HUES6 (cell line): ENCODE results near the gene RRAGD.

Experiments
- H3K27ac ChIP-seq: 2 replicates; pipeline ENCODE4 v1.7.0; 2013; ENCODE audit warnings: low read depth, mild to moderate bottlenecking, low read length, inconsistent platforms
- H3K27me3 ChIP-seq: 2 replicates; pipeline ENCODE4 v1.6.1; 2013; ENCODE audit warnings: low read length; ENCODE audit not compliant: control insufficient read depth, insufficient read depth
- H3K36me3 ChIP-seq: 2 replicates; pipeline ENCODE4 v1.6.1; 2013; ENCODE audit warnings: low read length; ENCODE audit not compliant: control insufficient read depth, insufficient read depth
- H3K4me1 ChIP-seq: 2 replicates; pipeline ENCODE4 v1.6.1; 2013; ENCODE audit warnings: low read length; ENCODE audit not compliant: control insufficient read depth, insufficient read depth
- H3K4me3 ChIP-seq: 2 replicates; pipeline ENCODE4 v1.5.1; 2013; ENCODE audit warnings: low read depth, low read length
- H3K9ac ChIP-seq: one replicate; pipeline ENCODE4 v1.6.1; 2013; ENCODE audit warnings: mild to moderate bottlenecking, low read length
- H3K9me3 ChIP-seq: 2 replicates; pipeline ENCODE4 v1.6.1; 2013; ENCODE audit warnings: low read depth, low read length; ENCODE audit not compliant: control insufficient read depth, insufficient read depth

The RRAGD gene, protein sequence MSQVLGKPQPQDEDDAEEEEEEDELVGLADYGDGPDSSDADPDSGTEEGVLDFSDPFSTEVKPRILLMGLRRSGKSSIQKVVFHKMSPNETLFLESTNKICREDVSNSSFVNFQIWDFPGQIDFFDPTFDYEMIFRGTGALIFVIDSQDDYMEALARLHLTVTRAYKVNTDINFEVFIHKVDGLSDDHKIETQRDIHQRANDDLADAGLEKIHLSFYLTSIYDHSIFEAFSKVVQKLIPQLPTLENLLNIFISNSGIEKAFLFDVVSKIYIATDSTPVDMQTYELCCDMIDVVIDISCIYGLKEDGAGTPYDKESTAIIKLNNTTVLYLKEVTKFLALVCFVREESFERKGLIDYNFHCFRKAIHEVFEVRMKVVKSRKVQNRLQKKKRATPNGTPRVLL

DNA sequence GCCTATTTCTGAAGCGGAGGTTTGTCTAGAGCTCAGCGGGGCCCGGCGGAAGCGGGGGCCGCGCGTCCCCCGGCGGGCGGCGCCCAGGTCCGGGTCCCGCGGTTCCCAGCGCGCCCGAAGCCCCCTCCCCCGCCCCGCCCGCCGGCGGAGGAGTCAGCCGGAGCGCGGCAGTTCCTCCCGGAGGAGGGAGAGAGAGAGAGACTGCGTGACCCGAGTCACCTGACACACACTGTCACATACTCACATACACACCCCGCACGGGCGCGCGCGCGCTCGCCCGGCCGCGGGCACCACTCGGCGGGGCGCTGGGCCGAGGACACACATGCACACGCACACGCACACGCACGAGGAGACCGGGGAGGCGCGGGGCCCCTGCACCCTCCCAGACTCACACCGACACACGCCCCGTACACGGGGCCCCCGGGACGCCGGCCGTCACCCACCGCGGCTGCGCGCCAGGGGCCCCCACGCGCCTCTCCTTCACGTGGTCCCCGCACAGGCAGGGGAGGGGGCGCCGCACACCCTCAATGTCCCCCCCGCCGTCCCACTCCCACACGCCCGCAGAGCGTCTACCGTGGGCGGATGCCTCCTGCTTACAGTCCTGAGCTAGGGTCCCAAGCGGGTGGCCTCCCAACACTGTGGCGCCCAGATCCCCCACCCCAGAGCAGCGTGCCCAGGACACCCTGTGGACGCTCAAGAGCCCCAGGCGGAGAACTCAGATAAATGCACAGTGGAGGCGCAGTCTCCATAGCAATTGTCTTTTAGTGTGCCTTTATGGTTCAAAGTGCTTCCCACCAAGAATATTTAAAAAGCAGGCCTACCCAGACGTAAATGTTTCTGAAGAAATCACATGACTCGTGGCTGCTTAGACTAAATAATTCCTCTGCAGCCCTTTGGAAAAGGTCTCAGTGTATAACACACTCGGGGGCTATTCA, at the start of gene RRAGD:
TSS of gene RRAGD (minus strand) at position 203 of the 935 bp plus-strand sequence. CDS start 280 bp downstream, outside the sequence.
- Histone ChIP-seq H3K27me3 (peaks cover 65% of the 10 kb centered on the region), H3K27ac (no peak within 1 kb of the TSS), H3K4me3 (peak within 1 kb of the TSS; percentile 74), H3K36me3 (no peaks in the 10 kb centered on the region), H3K4me1 (peaks cover 24% of the 10 kb centered on the region), H3K9ac (peak within 1 kb of the TSS; percentile 35), H3K9me3 (no peaks in the 10 kb centered on the region)

DNA sequence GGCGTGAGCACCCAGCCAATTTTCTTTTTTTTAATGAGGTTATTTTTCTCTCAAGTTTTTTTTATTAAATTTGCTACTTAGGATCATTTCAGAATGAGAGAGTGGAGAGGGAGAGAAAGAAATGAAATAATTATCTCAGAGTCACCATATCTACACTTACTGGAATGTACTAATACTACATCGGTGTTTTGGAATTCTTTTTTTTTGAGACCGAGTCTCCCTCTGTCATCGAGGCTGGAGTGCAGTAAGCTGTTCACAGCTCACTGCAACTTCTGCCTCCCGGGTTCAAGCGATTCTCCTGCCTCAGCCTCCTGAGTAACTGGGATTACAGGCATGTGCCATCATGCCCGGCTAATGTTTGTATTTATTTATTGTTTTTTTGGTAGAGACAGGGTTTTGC, 48.6 kb upstream of the RRAGD start:
- H3K27me3 ChIP-seq, result no peaks in the 10 kb centered on the region
- no peaks in the 10 kb centered on the region for H3K9me3 ChIP-seq
- H3K36me3 ChIP-seq, result no peaks in the 10 kb centered on the region
- no peaks in the 10 kb centered on the region for H3K4me1 ChIP-seq
- no peak overlapping the region for H3K9ac ChIP-seq
- H3K4me3 ChIP-seq, result no peak overlapping the region
- H3K27ac ChIP-seq, result no peak overlapping the region

DNA sequence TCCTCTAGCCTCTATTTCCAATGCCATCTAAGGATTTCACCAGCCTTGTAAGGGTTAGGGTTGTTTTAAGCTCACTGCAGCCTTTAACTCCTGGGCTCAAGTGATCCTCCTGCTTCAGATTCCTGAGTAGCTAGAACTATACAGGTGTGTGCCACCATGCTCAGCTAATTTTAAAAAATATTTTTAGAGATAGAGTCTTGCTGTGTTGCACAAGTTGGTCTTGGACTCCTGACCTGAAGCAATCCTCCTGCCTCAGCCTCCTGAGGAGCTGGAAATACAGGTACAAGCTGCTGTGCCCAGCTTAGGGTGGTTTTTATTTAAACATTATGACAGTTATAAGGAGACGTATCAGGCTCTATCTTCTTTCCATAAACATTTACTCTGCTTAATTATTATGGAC, 47.4 kb upstream of the RRAGD start:
- Histone ChIP-seq H3K9me3 (no peaks in the 10 kb centered on the region), H3K9ac (no peak overlapping the region), H3K27ac (no peak overlapping the region), H3K36me3 (no peaks in the 10 kb centered on the region), H3K4me3 (no peak overlapping the region), H3K4me1 (no peaks in the 10 kb centered on the region), H3K27me3 (no peaks in the 10 kb centered on the region)

DNA sequence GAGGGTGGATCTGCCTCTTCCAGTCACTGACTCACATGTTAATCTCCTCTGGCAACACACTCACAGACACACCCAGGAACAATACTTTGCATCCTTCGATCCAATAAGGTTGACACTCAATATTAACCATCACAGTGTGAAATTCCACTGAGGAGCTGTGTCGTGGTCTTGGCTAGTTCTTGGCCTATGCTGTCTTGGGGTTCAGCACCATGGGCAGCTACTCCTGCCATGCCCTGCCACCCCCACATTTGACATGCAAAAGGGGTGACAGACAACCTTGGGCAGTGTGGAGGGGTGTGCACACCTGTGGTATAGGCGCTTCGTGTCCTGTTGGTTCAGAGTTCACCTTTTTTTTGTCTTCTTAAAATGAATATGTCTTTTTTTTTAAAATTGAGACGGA, 46.6 kb upstream of the RRAGD start:
- Histone ChIP-seq H3K27me3 (no peaks in the 10 kb centered on the region), H3K4me1 (no peaks in the 10 kb centered on the region), H3K4me3 (no peak overlapping the region), H3K9me3 (no peaks in the 10 kb centered on the region), H3K27ac (no peak overlapping the region), H3K9ac (no peak overlapping the region), H3K36me3 (no peaks in the 10 kb centered on the region)

DNA sequence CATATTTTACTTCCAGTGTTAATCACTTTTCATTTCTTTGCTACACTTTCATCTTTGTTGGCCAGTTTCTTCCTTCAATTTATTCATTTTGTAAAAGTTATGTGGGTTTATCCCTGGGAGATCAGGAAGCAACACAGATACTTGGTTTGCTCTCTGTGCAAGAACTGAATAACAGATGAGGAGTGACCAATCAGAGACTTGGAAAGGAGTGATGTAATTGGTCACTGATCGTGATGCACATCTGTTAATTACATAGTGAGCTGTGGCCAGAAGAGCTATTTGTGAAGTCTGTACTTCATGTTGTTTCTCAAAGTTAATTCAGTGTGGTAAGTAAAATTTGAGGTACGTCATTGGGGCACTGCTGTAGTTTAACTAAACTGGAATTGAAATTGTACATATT, 42.2 kb upstream of the RRAGD start:
- H3K9ac ChIP-seq, result no peak overlapping the region
- H3K4me1 ChIP-seq, result no peaks in the 10 kb centered on the region
- no peaks in the 10 kb centered on the region for H3K9me3 ChIP-seq
- H3K36me3 ChIP-seq, result no peaks in the 10 kb centered on the region
- H3K27ac ChIP-seq, result no peak overlapping the region
- H3K27me3 ChIP-seq, result no peaks in the 10 kb centered on the region
- no peak overlapping the region for H3K4me3 ChIP-seq

GRCh38 chr6:89452281-89452680, 40.2 kb upstream of the RRAGD start:
- H3K36me3 ChIP-seq, result no peaks in the 10 kb centered on the region
- H3K4me1 ChIP-seq, result no peaks in the 10 kb centered on the region
- H3K9ac ChIP-seq, result no peak overlapping the region
- H3K9me3 ChIP-seq, result no peaks in the 10 kb centered on the region
- no peak overlapping the region for H3K4me3 ChIP-seq
- no peaks in the 10 kb centered on the region for H3K27me3 ChIP-seq
- H3K27ac ChIP-seq, result no peak overlapping the region

- no peak overlapping the region for H3K9ac ChIP-seq
- H3K4me1 ChIP-seq, result no peaks in the 10 kb centered on the region
- H3K4me3 ChIP-seq, result no peak overlapping the region
- H3K27ac ChIP-seq, result no peak overlapping the region
- H3K36me3 ChIP-seq, result no peaks in the 10 kb centered on the region
- H3K27me3 ChIP-seq, result no peaks in the 10 kb centered on the region
- H3K9me3 ChIP-seq, result no peaks in the 10 kb centered on the region
Measured at GRCh38 chr6:89449193-89449592, 37.1 kb upstream of the RRAGD start.

- no peaks in the 10 kb centered on the region for H3K9me3 ChIP-seq
- no peak overlapping the region for H3K4me3 ChIP-seq
- no peak overlapping the region for H3K27ac ChIP-seq
- no peak overlapping the region for H3K9ac ChIP-seq
- peaks cover 27% of the 10 kb centered on the region for H3K27me3 ChIP-seq
- no peaks in the 10 kb centered on the region for H3K36me3 ChIP-seq
- no peaks in the 10 kb centered on the region for H3K4me1 ChIP-seq
Measured at GRCh38 chr6:89443658-89444057, 31.6 kb upstream of the RRAGD start.

DNA sequence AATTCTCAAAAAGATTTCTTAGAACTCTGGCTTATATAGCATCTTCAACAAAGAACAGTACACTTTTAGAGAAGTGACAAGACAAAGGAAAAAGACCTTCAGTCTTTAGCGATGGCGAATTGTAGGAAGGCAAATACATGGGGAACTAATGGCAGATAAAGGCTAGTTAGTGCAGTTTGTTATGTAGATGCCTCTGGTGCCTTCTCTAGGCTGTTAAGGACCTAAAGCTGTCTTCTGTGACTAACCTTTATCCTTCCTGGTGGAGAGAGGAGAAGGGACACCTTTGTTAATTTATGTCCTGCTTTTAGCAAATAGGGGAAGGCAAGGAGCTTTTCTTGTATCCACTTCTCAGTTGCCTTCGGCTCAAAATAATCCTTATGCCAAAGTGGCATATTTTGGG, 28.1 kb upstream of the RRAGD start:
- H3K36me3 ChIP-seq, result no peaks in the 10 kb centered on the region
- H3K27me3 ChIP-seq, result peaks cover 46% of the 10 kb centered on the region
- H3K27ac ChIP-seq, result no peak overlapping the region
- no peaks in the 10 kb centered on the region for H3K9me3 ChIP-seq
- no peak overlapping the region for H3K9ac ChIP-seq
- H3K4me1 ChIP-seq, result 0 out of 2 replicates have a peak, but pooled peaks cover 10% of the 10 kb centered on the region
- no peak overlapping the region for H3K4me3 ChIP-seq

DNA sequence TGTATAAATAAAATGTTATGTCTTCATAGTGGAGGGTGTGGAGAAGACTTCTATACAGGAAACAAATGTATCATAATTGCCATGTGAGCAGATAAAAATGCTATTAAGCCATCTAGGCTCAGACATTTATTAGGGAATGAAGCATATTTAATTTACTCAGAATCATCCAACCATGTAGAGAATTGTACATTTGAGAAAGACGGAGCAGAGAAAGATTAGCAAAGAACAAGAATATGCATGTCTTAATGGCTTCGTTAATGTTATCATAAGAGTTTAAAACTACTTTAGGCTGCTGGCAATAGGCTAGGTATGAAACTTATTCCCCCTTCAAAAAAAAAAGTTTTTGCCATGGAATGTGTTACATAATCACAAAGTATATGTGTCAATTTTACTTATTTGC, 26.9 kb upstream of the RRAGD start:
- peaks cover 58% of the 10 kb centered on the region for H3K27me3 ChIP-seq
- no peak overlapping the region for H3K4me3 ChIP-seq
- H3K9me3 ChIP-seq, result no peaks in the 10 kb centered on the region
- no peak overlapping the region for H3K9ac ChIP-seq
- H3K4me1 ChIP-seq, result peaks cover 13% of the 10 kb centered on the region; the same call in 1 of the 2 replicates
- no peak overlapping the region for H3K27ac ChIP-seq
- H3K36me3 ChIP-seq, result no peaks in the 10 kb centered on the region

GRCh38 chr6:89438248-89438647, 26.2 kb upstream of the RRAGD start:
- H3K9ac ChIP-seq, result no peak overlapping the region
- H3K36me3 ChIP-seq, result no peaks in the 10 kb centered on the region
- peaks cover 65% of the 10 kb centered on the region for H3K27me3 ChIP-seq
- no peaks in the 10 kb centered on the region for H3K9me3 ChIP-seq
- peaks cover 18% of the 10 kb centered on the region; the same call in 1 of the 2 replicates for H3K4me1 ChIP-seq
- no peak overlapping the region for H3K4me3 ChIP-seq
- no peak overlapping the region for H3K27ac ChIP-seq
